IPS-20b (cell line): ENCODE results near the gene PLEKHB2.
"Not testable (repeated sequence)": the region's sequence is repeated elsewhere in the genome, so short reads cannot be mapped to it uniquely, and the experiment has no call there.

Source experiments
- H3K27ac ChIP-seq: one replicate; pipeline ENCODE4 v1.5.1; 2013; ENCODE audit warnings: low read length
- H3K27me3 ChIP-seq: 2 replicates; pipeline ENCODE4 v1.6.1; 2013; ENCODE audit warnings: mild to moderate bottlenecking, low read length, inconsistent platforms; ENCODE audit not compliant: insufficient read depth
- H3K36me3 ChIP-seq: 2 replicates; pipeline ENCODE4 v1.6.1; 2013; ENCODE audit warnings: low read depth, mild to moderate bottlenecking, inconsistent platforms, low read length, moderate library complexity; ENCODE audit not compliant: insufficient read depth
- H3K4me1 ChIP-seq: 2 replicates; pipeline ENCODE4 v1.6.1; 2013; ENCODE audit warnings: mild to moderate bottlenecking, control low read depth, inconsistent platforms, low read length, moderate library complexity; ENCODE audit not compliant: insufficient read depth
- H3K4me3 ChIP-seq: 2 replicates; pipeline ENCODE4 v1.5.1; 2013; ENCODE audit warnings: mild to moderate bottlenecking, low read length, inconsistent platforms
- H3K9ac ChIP-seq: 2 replicates; pipeline ENCODE4 v1.6.1; 2013; ENCODE audit warnings: low read depth, mild to moderate bottlenecking, inconsistent platforms, low read length, moderate library complexity
- H3K9me3 ChIP-seq: 2 replicates; pipeline ENCODE4 v1.6.1; 2013; ENCODE audit warnings: mild to moderate bottlenecking, low read depth, low read length, inconsistent platforms; ENCODE audit not compliant: insufficient read depth

Gene PLEKHB2

GRCh38 chr2:131076707-131077106 is 28.4 kb upstream of the PLEKHB2 start:
- Histone ChIP-seq H3K27me3 (no peaks in the 10 kb centered on the region), H3K4me3 (no peak overlapping the region), H3K27ac (no peak overlapping the region), H3K4me1 (no peaks in the 10 kb centered on the region), H3K9ac (no peak overlapping the region), H3K9me3 (no peaks in the 10 kb centered on the region), H3K36me3 (peaks cover 92% of the 10 kb centered on the region)

GRCh38 chr2:131077182-131077846 is 27.8 kb upstream of the PLEKHB2 start:
- no peaks in the 10 kb centered on the region for H3K27me3 ChIP-seq
- peaks cover 2% of the 10 kb centered on the region; the same call in 1 of the 2 replicates for H3K4me1 ChIP-seq
- H3K27ac ChIP-seq: no peak overlapping the region
- H3K36me3 ChIP-seq: peaks cover 94% of the 10 kb centered on the region
- no peaks in the 10 kb centered on the region for H3K9me3 ChIP-seq
- no peak overlapping the region for H3K4me3 ChIP-seq
- no peak overlapping the region for H3K9ac ChIP-seq

GRCh38 chr2:131077966-131078365 is 27.2 kb upstream of the PLEKHB2 start:
- Histone ChIP-seq H3K36me3 (peaks cover 93% of the 10 kb centered on the region), H3K9me3 (no peaks in the 10 kb centered on the region), H3K27ac (no peak overlapping the region), H3K27me3 (no peaks in the 10 kb centered on the region), H3K4me3 (no peak overlapping the region), H3K4me1 (peaks cover 6% of the 10 kb centered on the region; the same call in 1 of the 2 replicates), H3K9ac (no peak overlapping the region)

- peaks cover 79% of the 10 kb centered on the region for H3K36me3 ChIP-seq
- H3K27ac ChIP-seq, H3K9ac ChIP-seq, H3K4me3 ChIP-seq, H3K27me3 ChIP-seq, H3K9me3 ChIP-seq, H3K4me1 ChIP-seq: not testable (repeated sequence)
These were observed 25.2 kb upstream of the PLEKHB2 start for GRCh38 chr2:131079931-131080330.

- no peak overlapping the region for H3K9ac ChIP-seq
- H3K27me3 ChIP-seq: no peaks in the 10 kb centered on the region
- no peak overlapping the region for H3K4me3 ChIP-seq
- H3K27ac ChIP-seq: no peak overlapping the region
- peaks cover 6% of the 10 kb centered on the region; the same call in 1 of the 2 replicates for H3K4me1 ChIP-seq
- peaks cover 82% of the 10 kb centered on the region for H3K36me3 ChIP-seq
- H3K9me3 ChIP-seq: no peaks in the 10 kb centered on the region
These were observed 23.9 kb upstream of the PLEKHB2 start for GRCh38 chr2:131081190-131081589.

GRCh38 chr2:131085646-131086045 is 19.5 kb upstream of the PLEKHB2 start:
- H3K9ac ChIP-seq: no peak overlapping the region; the same call in 1 of the 2 replicates
- peaks cover 73% of the 10 kb centered on the region for H3K36me3 ChIP-seq

GRCh38 chr2:131092458-131093005 is 12.6 kb upstream of the PLEKHB2 start:
- H3K9ac ChIP-seq: peak overlapping the region; percentile 92
- no peaks in the 10 kb centered on the region for H3K27me3 ChIP-seq
- peaks cover 27% of the 10 kb centered on the region for H3K36me3 ChIP-seq
- no peaks in the 10 kb centered on the region for H3K9me3 ChIP-seq
- H3K4me3 ChIP-seq: peak overlapping the region; percentile 97
- H3K27ac ChIP-seq: peak overlapping the region; percentile 12
- H3K4me1 ChIP-seq: no peaks in the 10 kb centered on the region

More at GRCh38 chr2:131085646-131086045, 19.5 kb upstream of the PLEKHB2 start:
- H3K4me3 ChIP-seq: no peak overlapping the region
- H3K27me3 ChIP-seq: no peaks in the 10 kb centered on the region
- H3K27ac ChIP-seq: no peak overlapping the region
- H3K4me1 ChIP-seq: peaks cover 6% of the 10 kb centered on the region; the same call in 1 of the 2 replicates
- H3K9me3 ChIP-seq: no peaks in the 10 kb centered on the region

GRCh38 chr2:131093006-131093695 is 12.0 kb upstream of the PLEKHB2 start, which contains the start of gene FAM168B:
Gene FAM168B (minus strand): TSS chr2:131093460. CDS start chr2:131082646, 10,814 bp downstream.
- Histone ChIP-seq H3K4me1 (no peaks in the 10 kb centered on the region), H3K27ac (peak within 1 kb of the TSS; percentile 12), H3K27me3 (no peaks in the 10 kb centered on the region), H3K4me3 (peak within 1 kb of the TSS; percentile 97), H3K36me3 (peaks cover 21% of the 10 kb centered on the region), H3K9me3 (no peaks in the 10 kb centered on the region), H3K9ac (peak within 1 kb of the TSS; percentile 92)

- Histone ChIP-seq H3K27ac (no peak overlapping the region), H3K9me3 (no peaks in the 10 kb centered on the region), H3K36me3 (peaks cover 14% of the 10 kb centered on the region), H3K9ac (peak overlapping the region; percentile 92; the same call in 1 of the 2 replicates), H3K4me1 (no peaks in the 10 kb centered on the region), H3K27me3 (no peaks in the 10 kb centered on the region), H3K4me3 (peak overlapping the region; percentile 97)
These were observed 11.3 kb upstream of the PLEKHB2 start for GRCh38 chr2:131093696-131094462.

- H3K36me3 ChIP-seq: peaks cover 6% of the 10 kb centered on the region; the same call in 1 of the 2 replicates
- H3K4me1 ChIP-seq: no peaks in the 10 kb centered on the region
- no peaks in the 10 kb centered on the region for H3K27me3 ChIP-seq
- H3K9ac ChIP-seq: no peak overlapping the region
- H3K9me3 ChIP-seq: no peaks in the 10 kb centered on the region
- peak overlapping the region; percentile 97 for H3K4me3 ChIP-seq
- H3K27ac ChIP-seq: no peak overlapping the region
These were observed 10.5 kb upstream of the PLEKHB2 start for GRCh38 chr2:131094463-131095281.

- Histone ChIP-seq H3K4me1 (peaks cover 4% of the 10 kb centered on the region; the same call in 1 of the 2 replicates), H3K36me3 (no peaks in the 10 kb centered on the region), H3K27me3 (no peaks in the 10 kb centered on the region), H3K9me3 (no peaks in the 10 kb centered on the region), H3K27ac (no peak overlapping the region), H3K4me3 (no peak overlapping the region), H3K9ac (no peak overlapping the region)
These were observed 2.0 kb upstream of the PLEKHB2 start for GRCh38 chr2:131103165-131103564.
